ENCODE results near the gene CACNB2.

CACNB2 gene

GRCh38 chr10:18350340-18350739 lies 210.1 kb downstream of the CACNB2 start:
- DNase-seq: no peak

GRCh38 chr10:18351421-18351820 lies 211.2 kb downstream of the CACNB2 start:
- no peak for DNase-seq

- no peak for DNase-seq
Observed at GRCh38 chr10:18352175-18352574, 212.0 kb downstream of the CACNB2 start.

- DNase-seq: no peak
Observed at GRCh38 chr10:18359812-18360211, 219.6 kb downstream of the CACNB2 start.

- no peak for DNase-seq
Observed at GRCh38 chr10:18362892-18363291, 222.7 kb downstream of the CACNB2 start.

- no peak for DNase-seq
Observed at GRCh38 chr10:18364987-18365775, 225.0 kb downstream of the CACNB2 start.

- DNase-seq: no peak
Observed at GRCh38 chr10:18367840-18368239, 227.6 kb downstream of the CACNB2 start.

GRCh38 chr10:18368273-18368672 lies 228.0 kb downstream of the CACNB2 start:
- no peak for DNase-seq

GRCh38 chr10:18368682-18369081 lies 228.5 kb downstream of the CACNB2 start:
- no peak for DNase-seq

GRCh38 chr10:18369859-18370473 lies 229.7 kb downstream of the CACNB2 start:
- DNase-seq: no peak

- DNase-seq: no peak
Observed at GRCh38 chr10:18376650-18377049, 236.4 kb downstream of the CACNB2 start.

- DNase-seq: no peak
Observed at GRCh38 chr10:18377898-18378297, 237.7 kb downstream of the CACNB2 start.

- DNase-seq: no peak
Observed at GRCh38 chr10:18378766-18379165, 238.5 kb downstream of the CACNB2 start.

- DNase-seq: no peak
Observed at GRCh38 chr10:18381679-18382078, 241.5 kb downstream of the CACNB2 start.

GRCh38 chr10:18397906-18398305 lies 257.7 kb downstream of the CACNB2 start:
- no peak for DNase-seq

GRCh38 chr10:18399158-18399557 lies 258.9 kb downstream of the CACNB2 start:
- DNase-seq: no peak

- DNase-seq: peak; percentile 46
Observed at GRCh38 chr10:18400201-18400905, 260.1 kb downstream of the CACNB2 start.

- DNase-seq: no peak
Observed at GRCh38 chr10:18400906-18401245, 260.7 kb downstream of the CACNB2 start.

- DNase-seq: no peak
Observed at GRCh38 chr10:18401416-18402195, 261.4 kb downstream of the CACNB2 start.

- DNase-seq: no peak
Observed at GRCh38 chr10:18402853-18403252, 262.6 kb downstream of the CACNB2 start.

GRCh38 chr10:18404530-18404929 lies 264.3 kb downstream of the CACNB2 start:
- no peak for DNase-seq

- DNase-seq: no peak
Observed at GRCh38 chr10:18406136-18406535, 265.9 kb downstream of the CACNB2 start.

All from NCI-H748 treated with DMSO at 0.1 percent for 48 hours (cell line).